ENCODE results near the gene GAPT.

Gene GAPT

DNA sequence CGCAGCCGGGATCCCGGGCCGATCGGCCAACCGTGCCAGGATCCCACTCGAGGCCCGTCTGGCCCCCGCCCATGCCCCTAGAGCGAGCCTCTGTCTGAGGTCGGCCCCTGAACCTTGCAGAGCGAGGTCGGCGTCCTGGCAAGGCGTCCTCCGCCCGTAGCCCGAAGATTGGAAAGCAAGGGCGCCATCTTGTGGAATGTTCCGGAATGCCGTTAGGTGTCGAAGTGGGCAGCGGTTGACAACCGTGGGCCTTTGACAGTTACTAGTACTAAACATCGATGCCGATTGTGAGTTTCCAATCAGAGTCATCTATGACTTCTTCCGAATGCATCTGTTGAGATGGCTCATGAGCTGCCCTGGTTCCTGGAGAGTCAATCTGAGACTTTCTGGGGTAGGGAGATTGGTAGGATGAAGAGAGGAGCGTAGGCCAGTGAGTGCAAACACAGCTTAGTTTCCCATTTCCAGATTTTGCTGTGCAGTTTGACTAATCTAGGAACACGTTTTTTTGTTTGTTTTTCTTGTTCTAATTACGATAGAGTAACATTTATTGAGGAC lies 30.4 kb upstream of the GAPT start:
- Histone ChIP-seq H3K4me1 (ENCODE audit: control extremely low read depth in 1 of 4, control insufficient read depth in 4 of 4, insufficient read depth in 4 of 4, low read length in 3 of 4) (peaks cover 2 to 23% (median 15%) of the 10 kb centered on the region in 4 experiments), H3K36me3 (ENCODE audit: control insufficient read depth in 4 of 4, insufficient read depth in 4 of 4, low read length in 3 of 4) (peaks cover 0 to 7% (median 2%) of the 10 kb centered on the region in 4 experiments), H3K27ac (ENCODE audit: insufficient read depth in 1 of 2, low read depth in 1 of 2, low read length in 2 of 2, poor library complexity in 1 of 2, severe bottlenecking in 2 of 2) (no peak overlapping the region), H3K27me3 (replicated peaks in 2 of 5; ENCODE audit: control insufficient read depth in 4 of 5, insufficient read depth in 5 of 5, low read length in 4 of 5) (no peaks in the 10 kb centered on the region), H3K4me3 (ENCODE audit: control insufficient read depth in 1 of 7, extremely low read depth in 1 of 7, insufficient read depth in 4 of 7, low read depth in 2 of 7, low read length in 6 of 7) (peak overlapping the region; percentile 68 to 89 (median 79)), H3K9me3 (ENCODE audit: control extremely low read depth in 1 of 5, control insufficient read depth in 4 of 5, insufficient read depth in 2 of 5, low read depth in 1 of 5, low read length in 4 of 5) (no peaks in the 10 kb centered on the region)
- ChIA-PET CTCF (interaction anchor here (0.7 to 6.2 kb wide), 42 partner anchors 10 to 1162 kb away, joined by 3 to 157 read pairs (median 4); no protein-coding TSS in a partner anchor), POLR2A (interaction anchor here (0.6 to 1.3 kb wide), 5 partner anchors 184 to 1162 kb away, joined by 3 to 5 read pairs (median 3); no protein-coding TSS in a partner anchor)
- 5% methylated on average over 24 of the region's 30 CpGs for WGBS (ENCODE audit: insufficient coverage)
- peak; percentile 85 to 92 (median 90) for DNase-seq

- Histone ChIP-seq H3K9me3 (ENCODE audit: control extremely low read depth in 1 of 5, control insufficient read depth in 4 of 5, insufficient read depth in 2 of 5, low read depth in 1 of 5, low read length in 4 of 5) (no peaks in the 10 kb centered on the region), H3K27ac (ENCODE audit: insufficient read depth in 1 of 2, low read depth in 1 of 2, low read length in 2 of 2, poor library complexity in 1 of 2, severe bottlenecking in 2 of 2) (no peak overlapping the region), H3K4me1 (ENCODE audit: control extremely low read depth in 1 of 4, control insufficient read depth in 4 of 4, insufficient read depth in 4 of 4, low read length in 3 of 4) (peaks cover 2 to 27% (median 18%) of the 10 kb centered on the region in 4 experiments), H3K36me3 (ENCODE audit: control insufficient read depth in 4 of 4, insufficient read depth in 4 of 4, low read length in 3 of 4) (no peaks in the 10 kb centered on the region), H3K27me3 (replicated peaks in 2 of 5; ENCODE audit: control insufficient read depth in 4 of 5, insufficient read depth in 5 of 5, low read length in 4 of 5) (no peaks in the 10 kb centered on the region), H3K4me3 (ENCODE audit: control insufficient read depth in 1 of 7, extremely low read depth in 1 of 7, insufficient read depth in 4 of 7, low read depth in 2 of 7, low read length in 6 of 7) (no peak overlapping the region)
- POLR2A ChIA-PET = no interaction called here
- 80% methylated on average over 2 of the region's 3 CpGs for whole genome bisulfite sequencing (ENCODE audit: insufficient coverage)
- CTCF ChIA-PET = interaction anchor here (0.7 to 6.2 kb wide), 18 partner anchors 14 to 1169 kb away, joined by 3 to 157 read pairs (median 4); no protein-coding TSS in a partner anchor
- DNase-seq = no peak
These were observed 29.1 kb upstream of the GAPT start for GRCh38 chr5:58462154-58462553.

GRCh38 chr5:58462623-58463230 lies 28.5 kb upstream of the GAPT start:
- Histone ChIP-seq H3K36me3 (ENCODE audit: control insufficient read depth in 4 of 4, insufficient read depth in 4 of 4, low read length in 3 of 4) (no peaks in the 10 kb centered on the region), H3K27ac (ENCODE audit: insufficient read depth in 1 of 2, low read depth in 1 of 2, low read length in 2 of 2, poor library complexity in 1 of 2, severe bottlenecking in 2 of 2) (no peak overlapping the region), H3K4me3 (ENCODE audit: control insufficient read depth in 1 of 7, extremely low read depth in 1 of 7, insufficient read depth in 4 of 7, low read depth in 2 of 7, low read length in 6 of 7) (no peak overlapping the region), H3K27me3 (replicated peaks in 2 of 5; ENCODE audit: control insufficient read depth in 4 of 5, insufficient read depth in 5 of 5, low read length in 4 of 5) (no peaks in the 10 kb centered on the region), H3K9me3 (ENCODE audit: control extremely low read depth in 1 of 5, control insufficient read depth in 4 of 5, insufficient read depth in 2 of 5, low read depth in 1 of 5, low read length in 4 of 5) (no peaks in the 10 kb centered on the region), H3K4me1 (ENCODE audit: control extremely low read depth in 1 of 4, control insufficient read depth in 4 of 4, insufficient read depth in 4 of 4, low read length in 3 of 4) (peaks cover 2 to 27% (median 18%) of the 10 kb centered on the region in 4 experiments)
- peak; percentile 75 to 90 (median 84) for DNase-seq
- WGBS (ENCODE audit: insufficient coverage) = no CpG with 5 or more reads among the region's 4 CpGs
- POLR2A ChIA-PET = no interaction called here
- CTCF ChIA-PET = interaction anchor here (0.7 to 6.2 kb wide), 12 partner anchors 32 to 1170 kb away, joined by 3 to 157 read pairs (median 8); no protein-coding TSS in a partner anchor

DNA sequence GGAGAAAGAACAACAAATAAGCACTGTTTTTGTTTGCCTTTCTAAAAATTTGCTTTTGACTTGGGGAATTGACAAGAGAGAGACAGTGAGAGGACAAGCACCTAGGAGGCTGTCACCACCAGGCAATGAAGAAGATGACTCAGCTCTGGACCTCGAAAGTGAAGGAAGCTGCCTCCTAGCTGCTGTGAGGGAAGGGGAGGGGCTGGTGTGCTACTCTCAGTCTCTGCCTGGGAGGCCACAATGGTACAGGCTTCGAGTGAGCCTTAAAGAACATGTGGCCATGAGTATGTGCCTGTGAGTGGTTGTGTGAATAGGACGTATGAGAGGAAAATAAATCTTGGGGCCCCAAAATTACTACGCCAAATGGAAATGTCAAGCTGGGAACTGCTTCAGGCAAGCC lies 24.3 kb upstream of the GAPT start:
- CTCF ChIA-PET = interaction anchor here (1.4 to 2.7 kb wide), 5 partner anchors 14 to 1169 kb away, joined by 3 to 12 read pairs (median 6); no protein-coding TSS in a partner anchor
- peak; percentile 37 to 85 (median 75) for DNase-seq
- Histone ChIP-seq H3K27me3 (replicated peaks in 2 of 5; ENCODE audit: control insufficient read depth in 4 of 5, insufficient read depth in 5 of 5, low read length in 4 of 5) (no peaks in the 10 kb centered on the region), H3K9me3 (ENCODE audit: control extremely low read depth in 1 of 5, control insufficient read depth in 4 of 5, insufficient read depth in 2 of 5, low read depth in 1 of 5, low read length in 4 of 5) (no peaks in the 10 kb centered on the region), H3K36me3 (ENCODE audit: control insufficient read depth in 4 of 4, insufficient read depth in 4 of 4, low read length in 3 of 4) (no peaks in the 10 kb centered on the region), H3K4me3 (ENCODE audit: control insufficient read depth in 1 of 7, extremely low read depth in 1 of 7, insufficient read depth in 4 of 7, low read depth in 2 of 7, low read length in 6 of 7) (no peak overlapping the region), H3K4me1 (ENCODE audit: control extremely low read depth in 1 of 4, control insufficient read depth in 4 of 4, insufficient read depth in 4 of 4, low read length in 3 of 4) (peaks cover 0 to 12% (median 5%) of the 10 kb centered on the region in 4 experiments), H3K27ac (ENCODE audit: insufficient read depth in 1 of 2, low read depth in 1 of 2, low read length in 2 of 2, poor library complexity in 1 of 2, severe bottlenecking in 2 of 2) (no peak overlapping the region)
- WGBS (ENCODE audit: insufficient coverage) = 0% methylated on average over 1 of the region's 4 CpGs
- POLR2A ChIA-PET = no interaction called here

GRCh38 chr5:58469896-58470295 lies 21.3 kb upstream of the GAPT start:
- Histone ChIP-seq H3K4me3 (ENCODE audit: control insufficient read depth in 1 of 7, extremely low read depth in 1 of 7, insufficient read depth in 4 of 7, low read depth in 2 of 7, low read length in 6 of 7) (no peak overlapping the region), H3K9me3 (ENCODE audit: control extremely low read depth in 1 of 5, control insufficient read depth in 4 of 5, insufficient read depth in 2 of 5, low read depth in 1 of 5, low read length in 4 of 5) (peaks cover 0 to 2% (median 0%) of the 10 kb centered on the region in 5 experiments), H3K36me3 (ENCODE audit: control insufficient read depth in 4 of 4, insufficient read depth in 4 of 4, low read length in 3 of 4) (no peaks in the 10 kb centered on the region), H3K27me3 (replicated peaks in 2 of 5; ENCODE audit: control insufficient read depth in 4 of 5, insufficient read depth in 5 of 5, low read length in 4 of 5) (no peaks in the 10 kb centered on the region), H3K27ac (ENCODE audit: insufficient read depth in 1 of 2, low read depth in 1 of 2, low read length in 2 of 2, poor library complexity in 1 of 2, severe bottlenecking in 2 of 2) (no peak overlapping the region), H3K4me1 (ENCODE audit: control extremely low read depth in 1 of 4, control insufficient read depth in 4 of 4, insufficient read depth in 4 of 4, low read length in 3 of 4) (peaks cover 0 to 12% (median 5%) of the 10 kb centered on the region in 4 experiments)
- POLR2A ChIA-PET = no interaction called here
- DNase-seq = peak in 2 of 3 donors; percentile 53 to 59
- CTCF ChIA-PET = interaction anchor here (1.1 to 1.9 kb wide), 2 partner anchors 9 to 1171 kb away, joined by 3 to 11 read pairs; partner anchors contain the start of gene PLK2
- no CpG with 5 or more reads among the region's 2 CpGs for WGBS (ENCODE audit: insufficient coverage)

DNA sequence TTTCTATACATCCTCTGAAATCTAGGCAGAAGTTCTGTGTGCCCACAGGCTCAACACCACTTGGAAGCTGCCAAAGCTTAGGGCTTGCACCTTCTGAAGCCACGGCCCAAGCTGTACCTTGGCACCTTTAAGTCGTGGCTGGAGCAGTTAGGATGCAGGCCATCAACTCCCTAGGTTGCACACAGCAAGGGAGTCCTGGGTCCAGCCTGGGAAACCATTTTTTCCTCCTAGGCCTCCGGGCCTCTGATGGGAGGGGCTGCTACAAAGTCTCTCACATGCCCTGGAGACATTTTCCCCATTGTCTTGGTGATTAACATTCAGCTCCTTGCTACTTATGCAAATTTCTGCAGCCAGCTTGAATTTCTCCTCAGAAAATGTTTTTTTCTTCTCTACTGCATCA lies 15.8 kb upstream of the GAPT start:
- Histone ChIP-seq H3K4me3 (ENCODE audit: control insufficient read depth in 1 of 7, extremely low read depth in 1 of 7, insufficient read depth in 4 of 7, low read depth in 2 of 7, low read length in 6 of 7) (no peak overlapping the region), H3K4me1 (ENCODE audit: control extremely low read depth in 1 of 4, control insufficient read depth in 4 of 4, insufficient read depth in 4 of 4, low read length in 3 of 4) (peaks cover 1 to 13% (median 4%) of the 10 kb centered on the region in 4 experiments), H3K36me3 (ENCODE audit: control insufficient read depth in 4 of 4, insufficient read depth in 4 of 4, low read length in 3 of 4) (no peaks in the 10 kb centered on the region), H3K9me3 (ENCODE audit: control extremely low read depth in 1 of 5, control insufficient read depth in 4 of 5, insufficient read depth in 2 of 5, low read depth in 1 of 5, low read length in 4 of 5) (peaks cover 0 to 11% (median 2%) of the 10 kb centered on the region in 5 experiments), H3K27ac (ENCODE audit: insufficient read depth in 1 of 2, low read depth in 1 of 2, low read length in 2 of 2, poor library complexity in 1 of 2, severe bottlenecking in 2 of 2) (no peak overlapping the region), H3K27me3 (replicated peaks in 2 of 5; ENCODE audit: control insufficient read depth in 4 of 5, insufficient read depth in 5 of 5, low read length in 4 of 5) (no peaks in the 10 kb centered on the region)
- 100% methylated on average over 3 of the region's 3 CpGs for WGBS (ENCODE audit: insufficient coverage)
- CTCF ChIA-PET = interaction anchor here (9.0 kb wide), 1 partner anchor 375 kb away, joined by 153 read pairs; no protein-coding TSS in a partner anchor
- no peak for DNase-seq
- POLR2A ChIA-PET = no interaction called here
